Retinal pigment epithelial cell (primary cell): ENCODE results near the gene SAMD10.
"Not testable (repeated sequence)": the region's sequence is repeated elsewhere in the genome, so short reads cannot be mapped to it uniquely, and the experiment has no call there.

Source experiments
- DNase-seq: peaks from one replicate; pipeline ENCODE4 v3.0.0-alpha.2; 2010; ENCODE audit warnings: low read depth
- H3K4me3 ChIP-seq: 2 replicates; pipeline ENCODE4 v1.5.1; 2011; ENCODE audit warnings: mild to moderate bottlenecking, low read length, control low read depth, moderate library complexity
- TF ChIP-seq, protein P1 (sequence below): conservative IDR thresholded peaks from 2 replicates; pipeline ENCODE4 v1.5.1; 2011; ENCODE audit warnings: low read depth, low read length, control low read depth, inconsistent platforms

The SAMD10 gene

DNA sequence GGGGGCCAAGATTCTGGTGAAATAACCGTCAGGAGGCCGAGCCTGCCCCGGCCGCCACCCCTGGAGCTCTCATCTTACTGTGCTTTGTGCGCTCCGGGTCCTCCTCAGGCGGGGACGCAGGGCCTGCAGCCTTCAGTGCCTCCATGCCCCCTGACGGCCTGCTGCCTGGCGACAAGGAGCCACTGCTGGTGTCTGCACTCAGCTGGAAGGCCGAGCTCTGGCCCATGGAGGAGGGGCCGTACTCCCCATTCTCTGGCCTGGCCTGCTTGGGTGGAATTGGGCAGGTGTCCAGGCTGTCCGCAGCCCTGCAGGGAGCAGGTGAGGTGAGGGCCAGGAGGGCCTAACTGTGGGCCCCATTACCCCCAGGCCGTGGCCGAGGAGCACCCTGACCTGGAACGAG is 15.0 kb downstream of the SAMD10 start:
- no peak overlapping the region for H3K4me3 ChIP-seq
- TF ChIP-seq, protein P1, sequence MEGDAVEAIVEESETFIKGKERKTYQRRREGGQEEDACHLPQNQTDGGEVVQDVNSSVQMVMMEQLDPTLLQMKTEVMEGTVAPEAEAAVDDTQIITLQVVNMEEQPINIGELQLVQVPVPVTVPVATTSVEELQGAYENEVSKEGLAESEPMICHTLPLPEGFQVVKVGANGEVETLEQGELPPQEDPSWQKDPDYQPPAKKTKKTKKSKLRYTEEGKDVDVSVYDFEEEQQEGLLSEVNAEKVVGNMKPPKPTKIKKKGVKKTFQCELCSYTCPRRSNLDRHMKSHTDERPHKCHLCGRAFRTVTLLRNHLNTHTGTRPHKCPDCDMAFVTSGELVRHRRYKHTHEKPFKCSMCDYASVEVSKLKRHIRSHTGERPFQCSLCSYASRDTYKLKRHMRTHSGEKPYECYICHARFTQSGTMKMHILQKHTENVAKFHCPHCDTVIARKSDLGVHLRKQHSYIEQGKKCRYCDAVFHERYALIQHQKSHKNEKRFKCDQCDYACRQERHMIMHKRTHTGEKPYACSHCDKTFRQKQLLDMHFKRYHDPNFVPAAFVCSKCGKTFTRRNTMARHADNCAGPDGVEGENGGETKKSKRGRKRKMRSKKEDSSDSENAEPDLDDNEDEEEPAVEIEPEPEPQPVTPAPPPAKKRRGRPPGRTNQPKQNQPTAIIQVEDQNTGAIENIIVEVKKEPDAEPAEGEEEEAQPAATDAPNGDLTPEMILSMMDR = no peak
- no peak for DNase-seq

GRCh38 chr20:63963784-63964301 is 15.6 kb downstream of the SAMD10 start:
- TF ChIP-seq, protein P1 = no peak
- no peak for DNase-seq
- no peak overlapping the region for H3K4me3 ChIP-seq

- no peak for DNase-seq
- TF ChIP-seq, protein P1 = no peak
- no peak overlapping the region for H3K4me3 ChIP-seq
These were observed 16.1 kb downstream of the SAMD10 start for GRCh38 chr20:63963348-63963741.

DNA sequence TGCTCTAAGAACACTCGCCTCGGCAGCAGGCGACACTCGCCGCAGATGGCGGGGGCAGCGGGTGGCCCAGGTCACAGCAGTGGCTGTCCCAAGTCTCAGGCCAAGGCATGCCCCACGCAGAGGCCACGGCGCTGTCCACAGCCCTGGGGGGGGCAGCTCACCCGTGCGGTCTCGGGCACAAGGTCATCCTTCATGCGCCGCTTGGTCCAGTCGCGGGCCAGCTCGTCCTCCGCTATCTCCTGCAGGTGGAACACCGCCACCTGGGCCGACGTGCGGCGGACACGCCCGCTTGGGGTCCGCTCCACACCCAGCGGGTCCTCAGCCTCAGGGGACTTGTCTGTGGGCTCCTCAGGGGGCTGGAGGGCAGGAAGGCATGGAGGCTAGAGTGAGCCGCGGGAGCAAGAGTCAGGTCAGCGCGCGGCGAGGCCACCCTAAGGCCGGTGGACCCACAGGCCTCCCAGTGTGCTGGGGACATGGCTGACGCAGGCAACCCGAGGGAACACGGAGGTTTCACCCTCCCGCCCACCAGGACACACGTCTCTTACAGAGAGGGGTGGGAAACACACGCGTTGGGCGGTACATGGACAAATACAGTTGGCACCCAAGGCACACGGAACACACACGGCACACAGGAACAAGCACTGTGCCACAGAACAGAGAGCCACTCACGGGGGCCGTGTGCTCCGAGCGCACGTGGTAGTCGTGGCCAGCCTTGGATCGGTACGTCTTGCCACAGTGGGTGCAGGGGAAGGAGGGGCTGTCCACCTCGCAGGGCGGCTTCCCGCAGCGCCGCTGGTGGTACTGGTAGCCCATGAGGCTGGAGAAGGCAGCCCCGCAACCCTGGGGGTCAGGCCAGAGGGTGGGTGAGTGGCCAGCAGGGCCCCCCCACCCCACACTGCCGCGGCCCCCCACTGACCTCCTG is 16.8 kb downstream of the SAMD10 start:
- DNase-seq = no peak
- TF ChIP-seq, protein P1 = no peak

GRCh38 chr20:63961664-63962425 is 17.6 kb downstream of the SAMD10 start:
- no peak for DNase-seq
- TF ChIP-seq, protein P1 = no peak
- no peak overlapping the region for H3K4me3 ChIP-seq

More for the DNA sequence above, 16.8 kb downstream of the SAMD10 start:
- H3K4me3 ChIP-seq = no peak overlapping the region

DNA sequence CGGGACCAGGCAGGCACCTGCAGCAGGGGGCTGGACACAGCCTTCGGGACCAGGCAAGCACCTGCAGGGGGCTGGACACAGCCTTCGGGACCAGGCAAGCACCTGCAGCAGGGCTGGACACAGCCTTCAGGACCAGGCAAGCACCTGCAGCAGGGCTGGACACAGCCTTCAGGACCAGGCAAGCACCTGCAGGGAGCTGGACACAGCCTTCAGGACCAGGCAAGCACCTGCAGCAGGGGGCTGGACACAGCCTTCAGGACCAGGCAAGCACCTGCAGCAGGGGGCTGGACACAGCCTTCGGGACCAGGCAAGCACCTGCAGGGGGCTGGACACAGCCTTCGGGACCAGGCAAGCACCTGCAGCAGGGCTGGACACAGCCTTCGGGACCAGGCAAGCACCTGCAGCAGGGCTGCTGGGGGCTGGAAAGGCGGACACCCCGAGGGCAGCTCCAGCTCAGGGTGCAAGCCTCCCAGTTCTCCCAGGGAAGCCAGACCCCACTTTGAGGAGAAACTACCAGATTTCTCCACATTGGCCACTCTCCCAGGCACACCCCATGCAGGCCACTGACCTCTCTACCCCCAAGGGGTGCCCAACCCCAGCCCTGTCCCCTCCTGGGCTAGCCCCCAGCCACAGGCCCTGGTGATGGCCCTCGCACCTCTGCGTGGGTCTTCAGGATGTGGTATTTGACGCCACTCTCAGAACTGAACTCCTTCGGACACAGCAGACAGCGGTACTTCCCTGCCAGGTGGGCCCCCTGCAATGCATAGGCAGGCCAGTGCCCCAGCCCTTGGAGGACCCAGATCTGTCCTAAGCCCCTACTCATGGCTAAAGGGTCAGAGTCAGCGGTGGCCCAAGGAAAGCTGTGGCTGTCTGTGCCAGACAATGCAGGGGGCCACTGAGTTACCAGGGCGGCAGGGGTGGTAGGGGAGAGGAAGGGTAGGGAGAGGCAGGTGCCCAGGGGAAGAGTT is 18.5 kb downstream of the SAMD10 start:
- not testable (repeated sequence) for H3K4me3 ChIP-seq, DNase-seq
